ENCODE results near the gene YIPF6. TPM values are rescaled to one million over a fixed set of nuclear protein-coding genes. Genes with fewer than 3 reads are reported as not detected.

Gene YIPF6
- total RNA-seq, 4 donors from 2014 or later: 18.0 to 30.5 (median 25.7) TPM

DNA sequence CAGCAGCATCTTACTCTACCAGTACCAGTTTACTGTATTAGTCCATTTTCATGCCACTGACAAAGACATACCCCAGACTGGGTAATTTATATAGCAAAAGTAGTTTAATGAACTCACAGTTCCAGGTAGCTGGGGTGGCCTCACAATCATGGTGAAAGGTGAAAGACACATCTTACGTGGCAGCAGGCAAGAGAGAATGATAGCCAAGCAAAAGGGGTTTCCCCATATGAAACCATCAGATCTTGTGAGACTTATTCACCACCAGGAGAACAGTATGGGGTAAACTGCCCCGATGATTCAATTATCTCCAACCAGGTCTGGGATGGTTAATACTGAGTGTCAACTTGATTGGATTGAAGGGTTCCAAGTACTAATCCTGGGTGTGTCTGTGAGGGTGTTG is 69.3 kb downstream of the YIPF6 start:
- no peak for DNase-seq (ENCODE audit: low spot score in 2 of 2)
- H3K27me3 ChIP-seq: no peaks in the 10 kb centered on the region
- TF ChIP-seq EP300 (IDR thresholded peaks at IDR 0.05): no peak
- TF ChIP-seq POLR2A (IDR thresholded peaks at IDR 0.05): no peak
- TF ChIP-seq, protein P1, sequence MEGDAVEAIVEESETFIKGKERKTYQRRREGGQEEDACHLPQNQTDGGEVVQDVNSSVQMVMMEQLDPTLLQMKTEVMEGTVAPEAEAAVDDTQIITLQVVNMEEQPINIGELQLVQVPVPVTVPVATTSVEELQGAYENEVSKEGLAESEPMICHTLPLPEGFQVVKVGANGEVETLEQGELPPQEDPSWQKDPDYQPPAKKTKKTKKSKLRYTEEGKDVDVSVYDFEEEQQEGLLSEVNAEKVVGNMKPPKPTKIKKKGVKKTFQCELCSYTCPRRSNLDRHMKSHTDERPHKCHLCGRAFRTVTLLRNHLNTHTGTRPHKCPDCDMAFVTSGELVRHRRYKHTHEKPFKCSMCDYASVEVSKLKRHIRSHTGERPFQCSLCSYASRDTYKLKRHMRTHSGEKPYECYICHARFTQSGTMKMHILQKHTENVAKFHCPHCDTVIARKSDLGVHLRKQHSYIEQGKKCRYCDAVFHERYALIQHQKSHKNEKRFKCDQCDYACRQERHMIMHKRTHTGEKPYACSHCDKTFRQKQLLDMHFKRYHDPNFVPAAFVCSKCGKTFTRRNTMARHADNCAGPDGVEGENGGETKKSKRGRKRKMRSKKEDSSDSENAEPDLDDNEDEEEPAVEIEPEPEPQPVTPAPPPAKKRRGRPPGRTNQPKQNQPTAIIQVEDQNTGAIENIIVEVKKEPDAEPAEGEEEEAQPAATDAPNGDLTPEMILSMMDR (IDR thresholded peaks at IDR 0.05): no peak
- TF ChIP-seq POLR2AphosphoS5 (IDR thresholded peaks at IDR 0.05): no peak
- WGBS: 69% methylated on average over 2 of the region's 2 CpGs
- no peak overlapping the region for H3K27ac ChIP-seq
- no peaks in the 10 kb centered on the region for H3K4me1 ChIP-seq
- no peaks in the 10 kb centered on the region for H3K9me3 ChIP-seq
- no peak overlapping the region for H3K4me3 ChIP-seq
- H3K36me3 ChIP-seq: no peaks in the 10 kb centered on the region

DNA sequence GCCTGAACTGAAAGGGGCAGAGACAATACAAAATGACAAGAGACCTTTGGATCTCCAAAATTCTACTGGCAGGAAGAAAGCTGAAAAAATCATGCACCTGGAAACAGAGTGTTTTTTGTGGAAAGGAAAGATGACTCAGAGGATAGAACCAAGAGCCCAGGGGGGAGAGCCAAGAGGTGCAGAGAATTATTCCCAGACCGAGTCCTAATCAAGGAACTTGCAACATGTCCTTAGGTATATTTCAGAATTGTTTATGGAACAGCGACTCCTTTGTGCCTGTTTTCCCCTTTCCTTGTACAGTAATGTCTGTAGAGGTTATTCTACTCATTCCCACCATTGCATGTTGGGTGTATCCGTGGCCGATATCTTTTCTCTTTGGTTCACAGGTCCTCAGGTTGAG is 71.7 kb downstream of the YIPF6 start:
- H3K36me3 ChIP-seq: no peaks in the 10 kb centered on the region
- no peak for DNase-seq (ENCODE audit: low spot score in 2 of 2)
- H3K4me3 ChIP-seq: no peak overlapping the region
- no peaks in the 10 kb centered on the region for H3K9me3 ChIP-seq
- H3K4me1 ChIP-seq: no peaks in the 10 kb centered on the region
- WGBS: 64% methylated on average over 4 of the region's 4 CpGs
- TF ChIP-seq, protein P1 (IDR thresholded peaks at IDR 0.05): no peak
- no peak for TF ChIP-seq POLR2A (IDR thresholded peaks at IDR 0.05)
- no peak for TF ChIP-seq EP300 (IDR thresholded peaks at IDR 0.05)
- no peak for TF ChIP-seq POLR2AphosphoS5 (IDR thresholded peaks at IDR 0.05)
- H3K27ac ChIP-seq: no peak overlapping the region
- H3K27me3 ChIP-seq: no peaks in the 10 kb centered on the region

DNA sequence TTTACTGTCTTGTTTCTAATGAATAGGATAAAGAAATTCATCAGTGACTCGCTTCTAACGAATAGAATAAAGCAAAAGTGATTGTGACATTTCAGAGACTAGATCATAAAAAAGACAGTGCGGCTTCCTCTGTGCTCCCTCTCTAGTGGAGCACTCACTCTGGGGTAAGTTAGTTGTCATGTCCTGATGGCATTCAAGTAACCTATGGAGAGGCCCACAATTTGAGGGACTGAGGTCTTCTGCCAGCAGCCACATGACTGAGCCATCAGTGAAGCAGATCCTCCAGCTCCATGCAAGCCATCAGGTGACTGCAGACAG is 72.4 kb downstream of the YIPF6 start:
- no peaks in the 10 kb centered on the region for H3K4me1 ChIP-seq
- H3K36me3 ChIP-seq: no peaks in the 10 kb centered on the region
- H3K4me3 ChIP-seq: no peak overlapping the region
- no peaks in the 10 kb centered on the region for H3K27me3 ChIP-seq
- no peak overlapping the region for H3K27ac ChIP-seq
- no peaks in the 10 kb centered on the region for H3K9me3 ChIP-seq
- 80% methylated on average over 3 of the region's 3 CpGs for WGBS
- TF ChIP-seq EP300 (IDR thresholded peaks at IDR 0.05) (no peak), POLR2A (IDR thresholded peaks at IDR 0.05) (no peak), POLR2AphosphoS5 (IDR thresholded peaks at IDR 0.05) (no peak)
- TF ChIP-seq, protein P1 (IDR thresholded peaks at IDR 0.05): no peak
- DNase-seq (ENCODE audit: low spot score in 2 of 2): no peak

DNA sequence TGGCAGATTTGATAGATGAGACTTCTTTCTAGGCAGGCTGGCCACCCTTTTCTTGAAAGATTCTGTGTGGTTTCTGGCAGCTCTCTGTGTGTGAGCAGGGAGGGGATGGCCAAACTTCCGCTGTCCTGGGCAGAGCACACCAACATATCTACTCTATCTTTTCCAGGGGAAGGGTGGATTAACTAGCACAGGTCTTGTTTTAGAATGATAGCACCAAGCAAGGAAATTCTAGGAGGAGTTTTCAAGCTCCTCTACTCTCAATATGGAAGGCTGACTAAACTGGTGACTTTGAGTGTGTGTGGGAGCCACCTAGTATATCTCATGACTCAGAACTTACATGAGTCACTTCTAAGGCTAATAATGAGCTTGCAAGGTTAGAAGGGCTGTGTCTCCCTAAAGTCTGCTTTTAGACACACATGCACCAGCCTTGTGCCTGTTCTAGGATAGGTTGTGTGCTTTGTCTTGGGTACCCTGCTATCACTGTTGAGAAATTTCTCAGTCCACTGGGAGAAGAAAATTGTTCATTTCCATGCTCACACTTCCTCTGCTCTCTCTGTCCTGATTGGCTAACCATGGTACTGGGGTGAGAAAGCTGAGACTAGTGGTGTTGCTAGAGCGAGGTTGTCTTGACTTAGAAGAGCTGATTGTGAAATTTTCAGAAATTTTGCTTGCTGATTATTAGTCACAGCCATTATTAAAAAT is 72.9 kb downstream of the YIPF6 start:
- Histone ChIP-seq H3K27ac (no peak overlapping the region), H3K9me3 (no peaks in the 10 kb centered on the region), H3K27me3 (no peaks in the 10 kb centered on the region), H3K4me3 (no peak overlapping the region), H3K36me3 (no peaks in the 10 kb centered on the region), H3K4me1 (no peaks in the 10 kb centered on the region)
- no peak for DNase-seq (ENCODE audit: low spot score in 2 of 2)
- TF ChIP-seq, protein P1 (IDR thresholded peaks at IDR 0.05): no peak
- TF ChIP-seq EP300 (IDR thresholded peaks at IDR 0.05): no peak
- TF ChIP-seq POLR2A (IDR thresholded peaks at IDR 0.05): no peak
- TF ChIP-seq POLR2AphosphoS5 (IDR thresholded peaks at IDR 0.05): no peak
- WGBS: 67% methylated on average over 2 of the region's 2 CpGs

DNA sequence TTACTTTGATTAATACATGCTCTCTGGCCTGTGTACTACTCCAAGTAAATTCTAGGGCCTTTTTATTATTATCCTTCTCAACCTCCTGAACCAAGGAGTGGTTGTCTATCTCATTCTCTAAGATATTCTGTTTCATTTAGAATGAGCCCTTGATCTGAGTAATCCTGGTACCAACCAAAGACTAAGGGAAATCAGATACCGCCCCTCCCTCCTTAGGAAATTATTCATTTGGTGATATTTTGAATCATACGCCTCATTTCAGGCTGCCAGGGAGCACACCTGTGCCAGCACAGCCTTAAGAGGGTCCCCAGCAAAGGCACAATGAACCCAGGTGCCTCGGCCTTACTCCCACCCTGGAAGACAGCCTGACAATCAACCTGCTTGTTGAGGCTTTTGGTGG is 75.4 kb downstream of the YIPF6 start:
- H3K36me3 ChIP-seq: no peaks in the 10 kb centered on the region
- no peaks in the 10 kb centered on the region for H3K27me3 ChIP-seq
- no peak overlapping the region for H3K4me3 ChIP-seq
- 69% methylated on average over 3 of the region's 3 CpGs for WGBS
- DNase-seq (ENCODE audit: low spot score in 2 of 2): no peak
- no peaks in the 10 kb centered on the region for H3K4me1 ChIP-seq
- TF ChIP-seq, protein P1 (IDR thresholded peaks at IDR 0.05): no peak
- no peak for TF ChIP-seq POLR2AphosphoS5 (IDR thresholded peaks at IDR 0.05)
- no peak for TF ChIP-seq EP300 (IDR thresholded peaks at IDR 0.05)
- no peak for TF ChIP-seq POLR2A (IDR thresholded peaks at IDR 0.05)
- H3K9me3 ChIP-seq: no peaks in the 10 kb centered on the region
- H3K27ac ChIP-seq: no peak overlapping the region
